Endodermal cell (in vitro differentiated cells): ENCODE data around the gene FAM181B. TPM values are rescaled to one million over a fixed set of nuclear protein-coding genes. Genes with fewer than 3 reads are reported as not detected.

Source experiments
- DNase-seq: peaks from one replicate; pipeline ENCODE4 v3.0.0-alpha.2; 2017
- H3K27ac ChIP-seq: 2 replicates; pipeline ENCODE4 v1.5.1; 2013; ENCODE audit warnings: mild to moderate bottlenecking, low read depth, low read length, moderate library complexity
- H3K27me3 ChIP-seq: 2 replicates; pipeline ENCODE4 v1.6.1; 2013; ENCODE audit warnings: mild to moderate bottlenecking, low read length, moderate library complexity; ENCODE audit not compliant: insufficient read depth, control insufficient read depth, poor library complexity, severe bottlenecking
- H3K36me3 ChIP-seq: 2 replicates; pipeline ENCODE4 v1.7.0; 2013; ENCODE audit warnings: mild to moderate bottlenecking, low read length, moderate library complexity; ENCODE audit not compliant: control insufficient read depth, insufficient read depth
- H3K4me1 ChIP-seq: one replicate; pipeline ENCODE4 v1.7.0; 2013; ENCODE audit warnings: low read length; ENCODE audit not compliant: control insufficient read depth, insufficient read depth
- H3K4me3 ChIP-seq: 2 replicates; pipeline ENCODE4 v1.5.1; 2013; ENCODE audit warnings: mild to moderate bottlenecking, low read length, moderate library complexity
- H3K9ac ChIP-seq: 2 replicates; pipeline ENCODE4 v1.6.1; 2013; ENCODE audit warnings: mild to moderate bottlenecking, low read length, moderate library complexity; ENCODE audit not compliant: poor library complexity, severe bottlenecking; ENCODE audit errors: extremely low read depth
- H3K9me3 ChIP-seq: 2 replicates; pipeline ENCODE4 v1.6.1; 2013; ENCODE audit warnings: mild to moderate bottlenecking, low read length, moderate library complexity; ENCODE audit not compliant: control insufficient read depth
- H3K27ac Mint-ChIP-seq: 2 replicates; pipeline ENCODE4 v1.8.0; 2020; ENCODE audit warnings: mixed read lengths
- H3K27me3 Mint-ChIP-seq: 2 replicates; pipeline ENCODE4 v1.8.0; 2021; ENCODE audit warnings: mild to moderate bottlenecking, mixed read lengths; ENCODE audit not compliant: insufficient read depth
- H3K36me3 Mint-ChIP-seq: 2 replicates; pipeline ENCODE4 v1.8.0; 2020; ENCODE audit warnings: low read depth, mixed read lengths
- H3K4me1 Mint-ChIP-seq: 2 replicates; pipeline ENCODE4 v1.8.0; 2020; ENCODE audit warnings: mixed read lengths
- H3K4me3 Mint-ChIP-seq: 2 replicates; pipeline ENCODE4 v1.8.0; 2020; ENCODE audit warnings: mild to moderate bottlenecking, moderate library complexity, mixed read lengths
- H3K9me3 Mint-ChIP-seq: 2 replicates; pipeline ENCODE4 v1.8.0; 2020; ENCODE audit warnings: mild to moderate bottlenecking, mixed read lengths
- CTCF ChIP-seq: fragments of 200-600 bp; sonication (generic); conservative IDR thresholded peaks from 2 replicates; pipeline ENCODE4 v1.5.0; 2021; ENCODE audit warnings: antibody characterized with exemption, mild to moderate bottlenecking
- WGBS, 2 experiments: methylation state at CpG; one replicate each; pipeline versions ENCODE4 v1.1.5 to v1.1.7; 2013; ENCODE audit warnings: missing lambda C conversion rate in 2 of 2, mixed read lengths in 1 of 2; ENCODE audit not compliant: insufficient coverage in 1 of 2, insufficient read length in 1 of 2; 5-methylcytosine and 5-hydroxymethylcytosine counted together
- total RNA-seq, 2 donors: library from RNA; stranded (reverse); fragmentation: NEBNext Ultra II Directional in 1 of 2; extraction: Animal tissue kit (Norgen Biotek cat#: 25700) in 1 of 2; gene quantifications; 2 replicates in 1 of 2; 3 replicates in 1 of 2; pipeline ENCODE4 v1.2.1, GENCODE V29; 2021

FAM181B gene
- total RNA-seq, 2 donors from 2014 or later = 1.5 to 4.7 TPM

- Mint-ChIP-seq H3K36me3 (peaks cover 3% of the 10 kb centered on the region), H3K4me3 (no peak overlapping the region), H3K4me1 (peaks cover 7% of the 10 kb centered on the region), H3K27ac (no peak overlapping the region), H3K27me3 (no peaks in the 10 kb centered on the region), H3K9me3 (peaks cover 23% of the 10 kb centered on the region)
- Histone ChIP-seq H3K9me3 (peaks cover 31% of the 10 kb centered on the region), H3K4me1 (peaks cover 4% of the 10 kb centered on the region), H3K36me3 (no peaks in the 10 kb centered on the region), H3K27me3 (no peaks in the 10 kb centered on the region), H3K9ac (no peak overlapping the region), H3K4me3 (no peak overlapping the region), H3K27ac (no peak overlapping the region)
- WGBS, 2 experiments = 95 to 97% methylated on average over 4 to 5 of the region's 5 CpGs
- no peak for TF ChIP-seq CTCF
- DNase-seq = peak; percentile 65
Observed at GRCh38 chr11:82683029-82683428, 50.6 kb downstream of the FAM181B start.

- H3K36me3 ChIP-seq = no peaks in the 10 kb centered on the region
- peaks cover 4% of the 10 kb centered on the region for H3K4me1 ChIP-seq
- no peak overlapping the region for H3K27ac Mint-ChIP-seq
- H3K9ac ChIP-seq = no peak overlapping the region
- H3K27ac ChIP-seq = no peak overlapping the region
- no peaks in the 10 kb centered on the region for H3K27me3 Mint-ChIP-seq
- peak; percentile 62 for DNase-seq
- peaks cover 3% of the 10 kb centered on the region for H3K36me3 Mint-ChIP-seq
- peaks cover 31% of the 10 kb centered on the region for H3K9me3 ChIP-seq
- H3K4me3 ChIP-seq = no peak overlapping the region
- WGBS, 2 experiments = 49 to 52% methylated on average over 5 to 6 of the region's 6 CpGs
- peak; percentile 75 for TF ChIP-seq CTCF
- H3K4me1 Mint-ChIP-seq = peaks cover 3% of the 10 kb centered on the region
- H3K27me3 ChIP-seq = no peaks in the 10 kb centered on the region
- H3K9me3 Mint-ChIP-seq = peaks cover 23% of the 10 kb centered on the region
- no peak overlapping the region for H3K4me3 Mint-ChIP-seq
Observed at GRCh38 chr11:82682003-82682751, 51.5 kb downstream of the FAM181B start.

- no peak for DNase-seq
- no peaks in the 10 kb centered on the region for H3K4me1 Mint-ChIP-seq
- no peak overlapping the region for H3K27ac Mint-ChIP-seq
- H3K9me3 Mint-ChIP-seq = peaks cover 23% of the 10 kb centered on the region
- H3K36me3 Mint-ChIP-seq = peaks cover 3% of the 10 kb centered on the region
- H3K27me3 Mint-ChIP-seq = no peaks in the 10 kb centered on the region
- H3K4me3 Mint-ChIP-seq = no peak overlapping the region
- Histone ChIP-seq H3K27me3 (no peaks in the 10 kb centered on the region), H3K9me3 (peaks cover 31% of the 10 kb centered on the region), H3K4me1 (no peaks in the 10 kb centered on the region), H3K36me3 (no peaks in the 10 kb centered on the region), H3K4me3 (no peak overlapping the region), H3K27ac (no peak overlapping the region), H3K9ac (no peak overlapping the region)
- no peak for TF ChIP-seq CTCF
- WGBS, 2 experiments = 69 to 100% methylated on average over 1 of the region's 1 CpG
Observed at GRCh38 chr11:82680252-82680651, 53.4 kb downstream of the FAM181B start.

Other genes starting within 250 kb of the FAM181B start
- gene PRCP, start 166.6 kb upstream of the FAM181B start, total RNA-seq = 100 to 1,000 TPM in 1 of 2 donors, 10 to 100 TPM in 1; 76.8 to 107 TPM
- 10 to 100 TPM; 14.4 to 24.1 TPM for gene DDIAS, start 167.9 kb upstream of the FAM181B start, total RNA-seq